Neural crest cell (in vitro differentiated cells): ENCODE measurements around the gene SPDYE3. TPM values are rescaled to one million over a fixed set of nuclear protein-coding genes. Genes with fewer than 3 reads are reported as not detected.
"Not testable (repeated sequence)": the region's sequence is repeated elsewhere in the genome, so short reads cannot be mapped to it uniquely, and the experiment has no call there.

ENCODE experiments used
- DNase-seq: peaks from one replicate; pipeline ENCODE4 v3.0.0; 2021; ENCODE audit warnings: low read depth, mixed read lengths, low spot score
- H3K27ac Mint-ChIP-seq: one replicate; pipeline ENCODE4 v1.8.0; 2021; ENCODE audit warnings: mild to moderate bottlenecking, mixed read lengths; ENCODE audit not compliant: unreplicated experiment
- H3K27me3 Mint-ChIP-seq: 2 replicates; pipeline ENCODE4 v1.8.0; 2021; ENCODE audit warnings: low read depth, mild to moderate bottlenecking, mixed read lengths
- H3K36me3 Mint-ChIP-seq: 2 replicates; pipeline ENCODE4 v1.8.0; 2021; ENCODE audit warnings: low read depth, mild to moderate bottlenecking, mixed read lengths
- H3K4me1 Mint-ChIP-seq: 2 replicates; pipeline ENCODE4 v1.8.0; 2021; ENCODE audit warnings: mixed read lengths
- H3K4me3 Mint-ChIP-seq: one replicate; pipeline ENCODE4 v1.8.0; 2021; ENCODE audit warnings: mild to moderate bottlenecking, mixed read lengths
- H3K9me3 Mint-ChIP-seq: 2 replicates; pipeline ENCODE4 v1.8.0; 2021; ENCODE audit warnings: mixed read lengths
- CTCF ChIP-seq: fragments of 200-600 bp; sonication (generic); conservative IDR thresholded peaks from 2 replicates; pipeline ENCODE4 v1.5.0; 2021; ENCODE audit warnings: antibody characterized with exemption, mild to moderate bottlenecking
- total RNA-seq: library from RNA; stranded (reverse); gene quantifications from 2 replicates; pipeline ENCODE4 v1.2.1, GENCODE V29; 2021

Gene SPDYE3
- total RNA-seq, 1 donor from 2014 or later, result not detected

- H3K27me3 Mint-ChIP-seq, H3K36me3 Mint-ChIP-seq, H3K9me3 Mint-ChIP-seq: not testable (repeated sequence)
- Mint-ChIP-seq H3K27ac (peak overlapping the region; percentile 67), H3K4me3 (peak overlapping the region; percentile 91), H3K4me1 (peaks cover 33% of the 10 kb centered on the region)
- DNase-seq, result peak; percentile 25
Measured at GRCh38 chr7:100270046-100270918, 37.2 kb upstream of the SPDYE3 start.

- H3K4me1 Mint-ChIP-seq, result peaks cover 33% of the 10 kb centered on the region
- peak; percentile 9 for DNase-seq
- peak overlapping the region; percentile 64 for H3K27ac Mint-ChIP-seq
- H3K9me3 Mint-ChIP-seq, H3K27me3 Mint-ChIP-seq, H3K36me3 Mint-ChIP-seq: not testable (repeated sequence)
- H3K4me3 Mint-ChIP-seq, result peak overlapping the region; percentile 91
Measured at GRCh38 chr7:100270941-100271593, 36.4 kb upstream of the SPDYE3 start.

GRCh38 chr7:100271716-100272537, 35.6 kb upstream of the SPDYE3 start:
- no peaks in the 10 kb centered on the region for H3K36me3 Mint-ChIP-seq
- DNase-seq, result peak; percentile 99
- peak; percentile 46 for TF ChIP-seq CTCF
- H3K9me3 Mint-ChIP-seq, result no peaks in the 10 kb centered on the region
- no peak overlapping the region for H3K27ac Mint-ChIP-seq
- H3K4me3 Mint-ChIP-seq, result peak overlapping the region; percentile 90
- peaks cover 28% of the 10 kb centered on the region for H3K4me1 Mint-ChIP-seq
- H3K27me3 Mint-ChIP-seq, result no peaks in the 10 kb centered on the region

GRCh38 chr7:100272538-100272902, 35.0 kb upstream of the SPDYE3 start:
- H3K27me3 Mint-ChIP-seq, H3K27ac Mint-ChIP-seq, H3K36me3 Mint-ChIP-seq, DNase-seq, H3K9me3 Mint-ChIP-seq: not testable (repeated sequence)
- Mint-ChIP-seq H3K4me1 (peaks cover 26% of the 10 kb centered on the region), H3K4me3 (peak overlapping the region; percentile 90)

- H3K4me3 Mint-ChIP-seq, result no peak overlapping the region
- no peak for DNase-seq
- H3K27me3 Mint-ChIP-seq, result no peaks in the 10 kb centered on the region
- no peak for TF ChIP-seq CTCF
- peaks cover 14% of the 10 kb centered on the region for H3K4me1 Mint-ChIP-seq
- H3K36me3 Mint-ChIP-seq, result no peaks in the 10 kb centered on the region
- H3K27ac Mint-ChIP-seq, result no peak overlapping the region
- H3K9me3 Mint-ChIP-seq, result no peaks in the 10 kb centered on the region
Measured at GRCh38 chr7:100275120-100275519, 32.4 kb upstream of the SPDYE3 start.

- not testable (repeated sequence) for H3K27me3 Mint-ChIP-seq, H3K36me3 Mint-ChIP-seq, H3K27ac Mint-ChIP-seq, H3K9me3 Mint-ChIP-seq, H3K4me1 Mint-ChIP-seq, DNase-seq
- H3K4me3 Mint-ChIP-seq, result peak overlapping the region; percentile 9
Measured at GRCh38 chr7:100276126-100276525, 31.4 kb upstream of the SPDYE3 start.

GRCh38 chr7:100282069-100282608, 25.4 kb upstream of the SPDYE3 start:
- not testable (repeated sequence) for H3K27me3 Mint-ChIP-seq, H3K4me1 Mint-ChIP-seq, H3K27ac Mint-ChIP-seq, H3K9me3 Mint-ChIP-seq, DNase-seq, H3K36me3 Mint-ChIP-seq, H3K4me3 Mint-ChIP-seq

- not testable (repeated sequence) for H3K4me1 Mint-ChIP-seq, H3K36me3 Mint-ChIP-seq, H3K9me3 Mint-ChIP-seq, H3K27ac Mint-ChIP-seq, DNase-seq, H3K27me3 Mint-ChIP-seq, H3K4me3 Mint-ChIP-seq
Measured at GRCh38 chr7:100283147-100283546, 24.4 kb upstream of the SPDYE3 start.

- H3K9me3 Mint-ChIP-seq, H3K36me3 Mint-ChIP-seq, H3K27ac Mint-ChIP-seq, H3K4me1 Mint-ChIP-seq, DNase-seq, H3K4me3 Mint-ChIP-seq, H3K27me3 Mint-ChIP-seq: not testable (repeated sequence)
Measured at GRCh38 chr7:100287191-100287969, 20.1 kb upstream of the SPDYE3 start.

- not testable (repeated sequence) for H3K4me3 Mint-ChIP-seq, DNase-seq, H3K27me3 Mint-ChIP-seq, H3K4me1 Mint-ChIP-seq, H3K9me3 Mint-ChIP-seq, H3K27ac Mint-ChIP-seq, H3K36me3 Mint-ChIP-seq
Measured at GRCh38 chr7:100288258-100288657, 19.2 kb upstream of the SPDYE3 start.
